GM23338 (cell line): ENCODE data around the gene SNCA. TPM values are rescaled to one million over a fixed set of nuclear protein-coding genes. Genes with fewer than 3 reads are reported as not detected.

Source experiments
- ATAC-seq: fragments of 200-7000 bp; cut with Tn5 transposase; 3 replicates; pipeline ENCODE4 v1.9.1; 2020
- DNase-seq: peaks from one replicate; pipeline ENCODE4 v3.0.0-alpha.2; 2015; ENCODE audit warnings: low spot score
- H2AFZ ChIP-seq: fragments of 200-600 bp; sonication (generic); 2 replicates; pipeline ENCODE4 v1.8.0; 2016; ENCODE audit warnings: antibody characterized with exemption, mild to moderate bottlenecking, moderate library complexity
- H3F3A ChIP-seq: fragments of 200-600 bp; sonication (generic); replicated peaks from 2 replicates; pipeline ENCODE4 v1.8.0; 2017; ENCODE audit warnings: antibody characterized with exemption, mixed run types, low read depth
- H3K27ac ChIP-seq: fragments of 200-600 bp; sonication (generic); 2 replicates; pipeline ENCODE4 v1.6.1; 2016; ENCODE audit warnings: low read depth
- H3K27me3 ChIP-seq: fragments of 200-600 bp; sonication (generic); 2 replicates; pipeline ENCODE4 v1.8.0; 2016; ENCODE audit warnings: mild to moderate bottlenecking, mixed run types, moderate library complexity; ENCODE audit not compliant: insufficient read depth
- H3K36me3 ChIP-seq: fragments of 200-600 bp; sonication (generic); 2 replicates; pipeline ENCODE4 v1.8.0; 2016; ENCODE audit warnings: mild to moderate bottlenecking; ENCODE audit not compliant: insufficient read depth
- H3K4me1 ChIP-seq: fragments of 200-600 bp; sonication (generic); 2 replicates; pipeline ENCODE4 v1.8.0; 2016; ENCODE audit warnings: mild to moderate bottlenecking, moderate library complexity; ENCODE audit not compliant: insufficient read depth
- H3K4me2 ChIP-seq: fragments of 200-600 bp; sonication (generic); 2 replicates; pipeline ENCODE4 v1.7.1; 2017; ENCODE audit warnings: mixed run types
- H3K4me3 ChIP-seq: fragments of 200-600 bp; sonication (generic); 2 replicates; pipeline ENCODE4 v1.6.1; 2016; ENCODE audit warnings: mixed run types
- H3K79me2 ChIP-seq: fragments of 200-600 bp; sonication (generic); replicated peaks from 2 replicates; pipeline ENCODE4 v1.8.0; 2017; ENCODE audit warnings: mild to moderate bottlenecking; ENCODE audit not compliant: insufficient read depth
- H3K9me2 ChIP-seq: fragments of 200-600 bp; sonication (generic); 2 replicates; pipeline ENCODE4 v1.8.0; 2017; ENCODE audit not compliant: insufficient read depth
- H4K20me1 ChIP-seq: fragments of 200-600 bp; sonication (generic); replicated peaks from 2 replicates; pipeline ENCODE4 v1.8.0; 2017; ENCODE audit warnings: mild to moderate bottlenecking; ENCODE audit not compliant: insufficient read depth
- H3K27ac Mint-ChIP-seq: 2 replicates; pipeline ENCODE4 v1.8.0; 2020; ENCODE audit warnings: inconsistent platforms, mild to moderate bottlenecking, moderate library complexity, mixed read lengths
- H3K27me3 Mint-ChIP-seq: 3 replicates; pipeline ENCODE4 v1.8.0; 2022; ENCODE audit warnings: low read depth, mild to moderate bottlenecking, moderate library complexity, mixed read lengths, inconsistent platforms; ENCODE audit not compliant: insufficient read depth, poor library complexity
- H3K36me3 Mint-ChIP-seq: 3 replicates; pipeline ENCODE4 v1.8.0; 2021; ENCODE audit warnings: low read depth, mild to moderate bottlenecking, inconsistent platforms, moderate library complexity, mixed read lengths
- H3K4me1 Mint-ChIP-seq: 3 replicates; pipeline ENCODE4 v1.8.0; 2020; ENCODE audit warnings: mild to moderate bottlenecking, inconsistent platforms, mixed read lengths
- H3K4me3 Mint-ChIP-seq: 3 replicates; pipeline ENCODE4 v1.8.0; 2021; ENCODE audit warnings: moderate library complexity, mild to moderate bottlenecking, inconsistent platforms, mixed read lengths
- H3K9me3 Mint-ChIP-seq: 3 replicates; pipeline ENCODE4 v1.8.0; 2020; ENCODE audit warnings: moderate library complexity, mild to moderate bottlenecking, inconsistent platforms, mixed read lengths
- CREB1 ChIP-seq: fragments of 250-450 bp; sonication (Bioruptor Pico); IDR thresholded peaks from 2 replicates; pipeline ENCODE4 v1.5.0; 2020; ENCODE audit warnings: low read depth, mild to moderate bottlenecking, moderate library complexity
- CTCF ChIP-seq, 2 experiments: fragments of 200-600 bp in 1 of 2; sonication (generic) in 1 of 2; conservative IDR thresholded peaks; 2 replicates each; pipeline versions ENCODE4 v1.5.1 to v1.6.1; 2016 to 2017; ENCODE audit warnings: antibody characterized with exemption in 2 of 2, low read depth in 2 of 2, mild to moderate bottlenecking in 2 of 2, moderate library complexity in 1 of 2
- ETS1 ChIP-seq: IDR thresholded peaks from 2 replicates; pipeline ENCODE4 v1.6.1; 2016; ENCODE audit warnings: antibody characterized with exemption
- EZH2 ChIP-seq: fragments of 200-600 bp; sonication (generic); IDR thresholded peaks from one replicate; pipeline ENCODE4 v1.8.0; 2017; ENCODE audit warnings: antibody characterized with exemption, mild to moderate bottlenecking, low read depth; ENCODE audit not compliant: unreplicated experiment
- EZH2phosphoT487 ChIP-seq: fragments of 200-600 bp; sonication (generic); IDR thresholded peaks from one replicate; pipeline ENCODE4 v1.8.1; 2018; ENCODE audit warnings: antibody characterized with exemption; ENCODE audit not compliant: unreplicated experiment
- JUNB ChIP-seq: IDR thresholded peaks from one replicate; pipeline ENCODE4 v1.6.1; 2016; ENCODE audit warnings: antibody characterized with exemption; ENCODE audit not compliant: unreplicated experiment
- NANOG ChIP-seq: IDR thresholded peaks from 2 replicates; pipeline ENCODE4 v1.6.1; 2016; ENCODE audit warnings: antibody characterized with exemption, borderline replicate concordance
- POLR2AphosphoS5 ChIP-seq: IDR thresholded peaks from 2 replicates; pipeline ENCODE4 v1.6.1; 2016; ENCODE audit warnings: antibody characterized with exemption, low read depth
- REST ChIP-seq: IDR thresholded peaks from one replicate; pipeline ENCODE4 v1.6.1; 2018; ENCODE audit warnings: antibody characterized with exemption; ENCODE audit not compliant: unreplicated experiment
- STAT1 ChIP-seq: IDR thresholded peaks from one replicate; pipeline ENCODE4 v1.6.1; 2016; ENCODE audit warnings: antibody characterized with exemption; ENCODE audit not compliant: unreplicated experiment
- ZNF114 ChIP-seq: fragments of 250-450 bp; sonication (Bioruptor Pico); IDR thresholded peaks from 2 replicates; pipeline ENCODE4 v1.5.0; 2020; ENCODE audit warnings: mild to moderate bottlenecking, moderate library complexity
- ZNF331 ChIP-seq: fragments of 250-450 bp; sonication (Bioruptor Pico); IDR thresholded peaks from 2 replicates; pipeline ENCODE4 v1.5.0; 2020; ENCODE audit warnings: low read depth, mild to moderate bottlenecking, moderate library complexity
- polyA plus RNA-seq: library from polyadenylated mRNA; unstranded; fragments of >200 nt; fragmentation: Nextera tagmentation; extraction: Ambion mirVana; gene quantifications from 2 replicates; pipeline ENCODE4 v1.2.1, GENCODE V29; 2016
- total RNA-seq: library from RNA; depleted of rRNA; stranded (reverse); fragments of >200 nt; shearing (Covaris generic); gene quantifications from 2 replicates; pipeline ENCODE4 v1.2.3, GENCODE V29; 2014
- TF ChIP-seq, protein P1 (sequence below): fragments of 250-450 bp; sonication (Bioruptor Pico); IDR thresholded peaks from 2 replicates; pipeline ENCODE4 v1.5.0; 2020; ENCODE audit warnings: mild to moderate bottlenecking, moderate library complexity

Gene SNCA
- total and polyA plus RNA-seq, 2 experiments from 2014 or later = 15.6 to 31.1 TPM

GRCh38 chr4:89803915-89804314, 33.0 kb downstream of the SNCA start:
- Mint-ChIP-seq H3K27ac (no peak overlapping the region), H3K9me3 (no peaks in the 10 kb centered on the region)
- H3K27me3 ChIP-seq = no peaks in the 10 kb centered on the region

More at GRCh38 chr4:89803915-89804314, 33.0 kb downstream of the SNCA start:
- H3K36me3 ChIP-seq = no peaks in the 10 kb centered on the region
- H3K36me3 Mint-ChIP-seq = no peaks in the 10 kb centered on the region
- no peaks in the 10 kb centered on the region for H3K79me2 ChIP-seq
- no peaks in the 10 kb centered on the region for H3K4me1 Mint-ChIP-seq
- H4K20me1 ChIP-seq = no peaks in the 10 kb centered on the region; the same call in 1 of the 2 replicates
- no peak overlapping the region for H2AFZ ChIP-seq
- H3K4me3 Mint-ChIP-seq = no peak overlapping the region
- no peaks in the 10 kb centered on the region for H3K9me2 ChIP-seq
- no peak overlapping the region for H3K4me3 ChIP-seq
- H3K27me3 Mint-ChIP-seq = no peaks in the 10 kb centered on the region
- no peaks in the 10 kb centered on the region for H3K4me1 ChIP-seq
- H3K27ac ChIP-seq = no peak overlapping the region
- no peaks in the 10 kb centered on the region for H3F3A ChIP-seq
- TF ChIP-seq EZH2phosphoT487 (no peak), POLR2AphosphoS5 (no peak), NANOG (no peak), ETS1 (no peak), STAT1 (no peak), EZH2 (no peak), CREB1 (CRISPR knock-in tag) (no peak), ZNF114 (CRISPR knock-in tag) (no peak), CTCF (conservative IDR thresholded peaks at IDR 0.05; ENCODE audit: low read depth in 2 of 2) (no peak), ZNF331 (no peak), JUNB (no peak), REST (no peak)
- TF ChIP-seq, protein P1, sequence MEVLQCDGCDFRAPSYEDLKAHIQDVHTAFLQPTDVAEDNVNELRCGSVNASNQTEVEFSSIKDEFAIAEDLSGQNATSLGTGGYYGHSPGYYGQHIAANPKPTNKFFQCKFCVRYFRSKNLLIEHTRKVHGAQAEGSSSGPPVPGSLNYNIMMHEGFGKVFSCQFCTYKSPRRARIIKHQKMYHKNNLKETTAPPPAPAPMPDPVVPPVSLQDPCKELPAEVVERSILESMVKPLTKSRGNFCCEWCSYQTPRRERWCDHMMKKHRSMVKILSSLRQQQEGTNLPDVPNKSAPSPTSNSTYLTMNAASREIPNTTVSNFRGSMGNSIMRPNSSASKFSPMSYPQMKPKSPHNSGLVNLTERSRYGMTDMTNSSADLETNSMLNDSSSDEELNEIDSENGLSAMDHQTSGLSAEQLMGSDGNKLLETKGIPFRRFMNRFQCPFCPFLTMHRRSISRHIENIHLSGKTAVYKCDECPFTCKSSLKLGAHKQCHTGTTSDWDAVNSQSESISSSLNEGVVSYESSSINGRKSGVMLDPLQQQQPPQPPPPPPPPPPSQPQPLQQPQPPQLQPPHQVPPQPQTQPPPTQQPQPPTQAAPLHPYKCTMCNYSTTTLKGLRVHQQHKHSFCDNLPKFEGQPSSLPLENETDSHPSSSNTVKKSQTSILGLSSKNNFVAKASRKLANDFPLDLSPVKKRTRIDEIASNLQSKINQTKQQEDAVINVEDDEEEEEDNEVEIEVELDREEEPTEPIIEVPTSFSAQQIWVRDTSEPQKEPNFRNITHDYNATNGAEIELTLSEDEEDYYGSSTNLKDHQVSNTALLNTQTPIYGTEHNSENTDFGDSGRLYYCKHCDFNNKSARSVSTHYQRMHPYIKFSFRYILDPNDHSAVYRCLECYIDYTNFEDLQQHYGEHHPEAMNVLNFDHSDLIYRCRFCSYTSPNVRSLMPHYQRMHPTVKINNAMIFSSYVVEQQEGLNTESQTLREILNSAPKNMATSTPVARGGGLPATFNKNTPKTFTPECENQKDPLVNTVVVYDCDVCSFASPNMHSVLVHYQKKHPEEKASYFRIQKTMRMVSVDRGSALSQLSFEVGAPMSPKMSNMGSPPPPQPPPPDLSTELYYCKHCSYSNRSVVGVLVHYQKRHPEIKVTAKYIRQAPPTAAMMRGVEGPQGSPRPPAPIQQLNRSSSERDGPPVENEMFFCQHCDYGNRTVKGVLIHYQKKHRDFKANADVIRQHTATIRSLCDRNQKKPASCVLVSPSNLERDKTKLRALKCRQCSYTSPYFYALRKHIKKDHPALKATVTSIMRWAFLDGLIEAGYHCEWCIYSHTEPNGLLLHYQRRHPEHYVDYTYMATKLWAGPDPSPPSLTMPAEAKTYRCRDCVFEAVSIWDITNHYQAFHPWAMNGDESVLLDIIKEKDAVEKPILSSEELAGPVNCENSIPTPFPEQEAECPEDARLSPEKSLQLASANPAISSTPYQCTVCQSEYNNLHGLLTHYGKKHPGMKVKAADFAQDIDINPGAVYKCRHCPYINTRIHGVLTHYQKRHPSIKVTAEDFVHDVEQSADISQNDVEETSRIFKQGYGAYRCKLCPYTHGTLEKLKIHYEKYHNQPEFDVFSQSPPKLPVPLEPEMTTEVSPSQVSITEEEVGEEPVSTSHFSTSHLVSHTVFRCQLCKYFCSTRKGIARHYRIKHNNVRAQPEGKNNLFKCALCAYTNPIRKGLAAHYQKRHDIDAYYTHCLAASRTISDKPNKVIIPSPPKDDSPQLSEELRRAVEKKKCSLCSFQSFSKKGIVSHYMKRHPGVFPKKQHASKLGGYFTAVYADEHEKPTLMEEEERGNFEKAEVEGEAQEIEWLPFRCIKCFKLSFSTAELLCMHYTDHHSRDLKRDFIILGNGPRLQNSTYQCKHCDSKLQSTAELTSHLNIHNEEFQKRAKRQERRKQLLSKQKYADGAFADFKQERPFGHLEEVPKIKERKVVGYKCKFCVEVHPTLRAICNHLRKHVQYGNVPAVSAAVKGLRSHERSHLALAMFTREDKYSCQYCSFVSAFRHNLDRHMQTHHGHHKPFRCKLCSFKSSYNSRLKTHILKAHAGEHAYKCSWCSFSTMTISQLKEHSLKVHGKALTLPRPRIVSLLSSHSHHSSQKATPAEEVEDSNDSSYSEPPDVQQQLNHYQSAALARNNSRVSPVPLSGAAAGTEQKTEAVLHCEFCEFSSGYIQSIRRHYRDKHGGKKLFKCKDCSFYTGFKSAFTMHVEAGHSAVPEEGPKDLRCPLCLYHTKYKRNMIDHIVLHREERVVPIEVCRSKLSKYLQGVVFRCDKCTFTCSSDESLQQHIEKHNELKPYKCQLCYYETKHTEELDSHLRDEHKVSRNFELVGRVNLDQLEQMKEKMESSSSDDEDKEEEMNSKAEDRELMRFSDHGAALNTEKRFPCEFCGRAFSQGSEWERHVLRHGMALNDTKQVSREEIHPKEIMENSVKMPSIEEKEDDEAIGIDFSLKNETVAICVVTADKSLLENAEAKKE = no peak
- no peak overlapping the region for H3K4me2 ChIP-seq
- DNase-seq (no peak), ATAC-seq (no peak)
